Neutrophil (primary cell): ENCODE data around the gene TAS2R1.

Experiments used
- H3K27ac ChIP-seq: fragments of 200-600 bp; sonication (generic); 2 replicates; pipeline ENCODE4 v1.5.1; 2016; ENCODE audit warnings: mild to moderate bottlenecking, moderate library complexity
- H3K27me3 ChIP-seq: fragments of 200-600 bp; sonication (generic); 2 replicates; pipeline ENCODE4 v1.6.0; 2016; ENCODE audit warnings: mild to moderate bottlenecking
- H3K36me3 ChIP-seq: fragments of 200-600 bp; sonication (generic); 2 replicates; pipeline ENCODE4 v1.5.1; 2017
- H3K4me1 ChIP-seq, 2 experiments: fragments of 200-600 bp in 1 of 2; sonication (generic) in 1 of 2; 1 replicate in 1 of 2; 2 replicates in 1 of 2; pipeline versions ENCODE4 v1.5.1 to v1.6.1; 2013 to 2016; ENCODE audit warnings: low read depth in 1 of 2, low read length in 1 of 2, mild to moderate bottlenecking in 1 of 2, moderate library complexity in 1 of 2; ENCODE audit not compliant: control insufficient read depth in 1 of 2, insufficient read depth in 1 of 2
- H3K4me3 ChIP-seq, 2 experiments: fragments of 200-600 bp in 1 of 2; sonication (generic) in 1 of 2; 1 replicate in 1 of 2; 2 replicates in 1 of 2; pipeline ENCODE4 v1.5.1; 2013 to 2016; ENCODE audit warnings: low read depth in 1 of 2, low read length in 1 of 2, mild to moderate bottlenecking in 1 of 2, moderate library complexity in 1 of 2
- H3K9me3 ChIP-seq: fragments of 200-600 bp; sonication (generic); 2 replicates; pipeline ENCODE4 v1.5.1; 2016
- CTCF ChIP-seq: fragments of 200-600 bp; sonication (generic); IDR thresholded peaks from 2 replicates; pipeline ENCODE4 v1.5.1; 2016; ENCODE audit warnings: antibody characterized with exemption

TAS2R1 gene

GRCh38 chr5:9587135-9587534, 43.0 kb downstream of the TAS2R1 start:
- no peaks in the 10 kb centered on the region for H3K9me3 ChIP-seq

GRCh38 chr5:9582406-9582805, 47.7 kb downstream of the TAS2R1 start:
- H3K27me3 ChIP-seq = no peaks in the 10 kb centered on the region
- no peak overlapping the region for H3K4me3 ChIP-seq
- no peak overlapping the region for H3K27ac ChIP-seq
- H3K36me3 ChIP-seq = no peaks in the 10 kb centered on the region
- no peak for TF ChIP-seq CTCF
- no peaks in the 10 kb centered on the region for H3K4me1 ChIP-seq
- H3K9me3 ChIP-seq = no peaks in the 10 kb centered on the region

More at GRCh38 chr5:9587135-9587534, 43.0 kb downstream of the TAS2R1 start:
- no peaks in the 10 kb centered on the region for H3K27me3 ChIP-seq
- no peak for TF ChIP-seq CTCF
- no peaks in the 10 kb centered on the region for H3K36me3 ChIP-seq
- no peak overlapping the region for H3K27ac ChIP-seq
- H3K4me3 ChIP-seq = no peak overlapping the region
- H3K4me1 ChIP-seq = no peaks in the 10 kb centered on the region
